AG09319 (cell line): Measurements from ENCODE around the gene GPR119.
"Not testable (repeated sequence)": the region's sequence is repeated elsewhere in the genome, so short reads cannot be mapped to it uniquely, and the experiment has no call there.

Experiments
- DNase-seq: peaks from one replicate; pipeline ENCODE4 v3.0.0-alpha.2; 2010; ENCODE audit warnings: low read depth; ENCODE audit errors: extremely low read depth
- CTCF ChIP-seq: IDR thresholded peaks from 2 replicates; pipeline ENCODE4 v1.5.1; 2011; ENCODE audit warnings: low read depth, mild to moderate bottlenecking, inconsistent platforms, low read length, moderate library complexity

GPR119 gene

GRCh38 chrX:130386408-130386808 lies 934 bp upstream of the GPR119 start:
- TF ChIP-seq CTCF, result no peak
- DNase-seq, result no peak

GRCh38 chrX:130378024-130378669 lies 7.3 kb downstream of the GPR119 start:
- no peak for TF ChIP-seq CTCF
- DNase-seq, result no peak

GRCh38 chrX:130376077-130376476 lies 9.4 kb downstream of the GPR119 start:
- no peak for TF ChIP-seq CTCF

GRCh38 chrX:130352050-130352449 lies 33.4 kb downstream of the GPR119 start:
- DNase-seq, result not testable (repeated sequence)

More at GRCh38 chrX:130376077-130376476, 9.4 kb downstream of the GPR119 start:
- DNase-seq, result no peak

- no peak for DNase-seq
- no peak for TF ChIP-seq CTCF
Measured at GRCh38 chrX:130351567-130351966, 33.9 kb downstream of the GPR119 start.

- no peak for TF ChIP-seq CTCF
- no peak for DNase-seq
Measured at GRCh38 chrX:130347321-130347720, 38.2 kb downstream of the GPR119 start.

- TF ChIP-seq CTCF, result no peak
- DNase-seq, result no peak
Measured at GRCh38 chrX:130343411-130343810, 42.1 kb downstream of the GPR119 start.

- TF ChIP-seq CTCF, result no peak
- DNase-seq, result no peak
Measured at GRCh38 chrX:130340271-130340670, 45.2 kb downstream of the GPR119 start.
